ENCODE measurements around the gene HDAC4. TPM values are rescaled to one million over a fixed set of nuclear protein-coding genes. Genes with fewer than 3 reads are reported as not detected.

HDAC4 gene
- total RNA-seq, 1 donor, result 20.3 TPM

GRCh38 chr2:239145601-239146000 is 255.2 kb downstream of the HDAC4 start:
- no peak for DNase-seq (ENCODE audit: low read depth)
- no peak overlapping the region for H3K4me3 ChIP-seq (ENCODE audit: low read depth, low read length)
- TF ChIP-seq CTCF (IDR thresholded peaks at IDR 0.05; ENCODE audit: insufficient read depth, low read depth, low read length), result no peak

GRCh38 chr2:239145106-239145505 is 255.7 kb downstream of the HDAC4 start:
- H3K4me3 ChIP-seq (ENCODE audit: low read depth, low read length), result no peak overlapping the region
- TF ChIP-seq CTCF (IDR thresholded peaks at IDR 0.05; ENCODE audit: insufficient read depth, low read depth, low read length), result no peak

GRCh38 chr2:239144713-239144999 is 256.2 kb downstream of the HDAC4 start:
- no peak overlapping the region for H3K4me3 ChIP-seq (ENCODE audit: low read depth, low read length)
- TF ChIP-seq CTCF (IDR thresholded peaks at IDR 0.05; ENCODE audit: insufficient read depth, low read depth, low read length), result no peak
- no peak for DNase-seq (ENCODE audit: low read depth)

More at GRCh38 chr2:239145106-239145505, 255.7 kb downstream of the HDAC4 start:
- no peak for DNase-seq (ENCODE audit: low read depth)

GRCh38 chr2:239143858-239144712 is 256.7 kb downstream of the HDAC4 start:
- TF ChIP-seq CTCF (IDR thresholded peaks at IDR 0.05; ENCODE audit: insufficient read depth, low read depth, low read length), result peak; percentile 82
- DNase-seq (ENCODE audit: low read depth), result peak; percentile 65
- H3K4me3 ChIP-seq (ENCODE audit: low read depth, low read length), result no peak overlapping the region

GRCh38 chr2:239142806-239143205 is 258.0 kb downstream of the HDAC4 start:
- H3K4me3 ChIP-seq (ENCODE audit: low read depth, low read length), result no peak overlapping the region
- no peak for TF ChIP-seq CTCF (IDR thresholded peaks at IDR 0.05; ENCODE audit: insufficient read depth, low read depth, low read length)
- DNase-seq (ENCODE audit: low read depth), result no peak

- no peak for TF ChIP-seq CTCF (IDR thresholded peaks at IDR 0.05; ENCODE audit: insufficient read depth, low read depth, low read length)
- H3K4me3 ChIP-seq (ENCODE audit: low read depth, low read length), result no peak overlapping the region
- no peak for DNase-seq (ENCODE audit: low read depth)
Measured at GRCh38 chr2:239142296-239142695, 258.5 kb downstream of the HDAC4 start.

Measured in fibroblast of villous mesenchyme (primary cell).